Embryonic facial prominence (tissue), 1 donor: ENCODE results near the gene ZCCHC7.
"Not testable (repeated sequence)": the region's sequence is repeated elsewhere in the genome, so short reads cannot be mapped to it uniquely, and the experiment has no call there.

Experiments used
- DNase-seq: peaks from one replicate; pipeline ENCODE4 v3.0.0-alpha.2; 2016; ENCODE audit errors: extremely low spot score

The ZCCHC7 gene

DNA sequence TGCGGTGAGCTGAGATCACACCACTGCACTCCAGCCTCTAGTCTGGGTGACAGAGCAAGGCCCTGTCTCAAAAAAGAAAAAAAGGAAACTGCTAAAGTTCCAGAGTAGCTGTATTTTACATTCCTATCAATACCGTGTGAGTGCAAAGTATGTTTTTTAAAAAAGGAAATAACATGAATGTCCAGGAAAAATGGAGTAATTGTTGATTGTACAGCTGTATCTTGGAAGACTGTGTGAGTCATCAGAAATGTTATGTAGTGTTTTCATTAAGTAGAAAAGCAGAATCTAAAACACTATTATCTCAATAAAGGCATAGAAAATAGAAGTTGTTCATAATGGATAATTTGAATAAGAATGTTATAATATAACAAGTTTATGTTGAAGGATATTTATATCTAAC lies 53.9 kb downstream of the ZCCHC7 start:
- no peak for DNase-seq

DNA sequence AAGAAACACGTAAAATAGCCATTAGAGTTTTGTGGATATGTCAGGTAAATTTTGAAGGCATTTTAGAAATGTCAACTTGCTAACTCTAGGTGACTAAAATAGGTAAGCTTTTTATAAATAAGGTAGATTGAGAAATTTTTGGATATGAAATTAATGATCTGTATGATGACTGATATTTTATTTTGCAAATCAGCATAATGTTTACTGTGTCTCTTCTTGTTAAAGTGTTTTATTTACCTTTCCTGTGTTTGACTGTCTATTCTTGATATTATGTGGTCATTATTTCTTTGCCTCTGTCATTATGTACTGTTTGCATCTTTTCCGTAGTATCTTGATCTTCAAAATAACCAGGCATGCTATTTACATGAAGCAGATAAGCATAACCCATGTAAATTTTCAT lies 58.4 kb downstream of the ZCCHC7 start:
- DNase-seq, result no peak

DNA sequence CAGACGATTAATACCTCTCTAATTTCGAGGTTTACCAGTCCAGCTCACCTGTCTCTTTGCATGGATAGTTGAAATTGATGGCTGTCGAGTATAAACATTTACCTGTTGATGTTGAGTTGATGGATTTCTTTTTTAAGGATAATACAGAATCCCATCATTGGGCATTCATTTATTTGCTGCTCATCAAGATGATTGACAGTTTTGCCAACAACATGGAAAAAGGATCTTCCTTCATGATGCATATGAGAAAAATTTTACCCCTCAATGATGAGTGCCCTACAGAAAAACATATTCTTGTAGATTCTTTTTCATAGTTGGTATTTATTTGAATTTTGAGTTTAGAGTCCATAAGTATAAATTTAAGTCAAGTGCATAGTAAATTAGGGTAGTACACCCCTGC lies 59.2 kb downstream of the ZCCHC7 start:
- no peak for DNase-seq

DNA sequence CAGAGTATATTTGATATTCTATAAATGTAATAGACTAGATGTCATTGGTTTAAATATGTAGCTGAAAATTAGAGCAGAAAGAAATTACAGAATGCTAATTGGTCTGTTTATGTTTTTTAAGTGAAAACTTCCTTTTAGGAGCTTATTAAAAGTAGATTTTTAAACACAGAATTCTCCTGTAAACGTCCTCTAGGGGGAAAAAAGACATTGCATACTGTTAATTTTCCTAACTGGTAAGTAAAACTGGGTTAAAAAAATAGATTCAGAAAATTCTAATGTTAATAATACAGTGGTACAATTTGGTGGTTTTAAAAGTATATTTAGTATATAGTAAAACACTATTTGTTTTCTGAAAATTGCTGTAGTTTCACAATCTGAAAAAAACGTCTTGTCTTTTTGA lies 59.8 kb downstream of the ZCCHC7 start:
- no peak for DNase-seq

DNA sequence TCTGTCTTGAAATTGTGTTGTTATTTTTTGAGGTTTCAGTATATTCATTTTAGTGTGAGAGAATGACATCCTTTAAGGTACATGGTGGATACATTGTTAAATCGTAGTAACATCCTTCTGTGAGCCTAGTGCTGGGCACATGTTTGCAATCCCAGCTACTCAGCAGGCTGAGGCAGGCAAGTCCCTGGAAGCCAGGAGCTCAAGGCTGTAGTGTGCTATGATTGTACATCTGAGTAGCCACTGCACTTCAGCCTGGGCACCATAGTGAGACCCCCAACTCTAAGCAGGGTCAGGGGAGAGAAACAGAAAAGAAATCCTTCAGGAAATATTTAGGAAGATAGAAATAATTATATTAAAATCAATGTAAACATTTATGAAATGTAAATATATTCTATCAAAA lies 62.3 kb downstream of the ZCCHC7 start:
- DNase-seq, result no peak

DNA sequence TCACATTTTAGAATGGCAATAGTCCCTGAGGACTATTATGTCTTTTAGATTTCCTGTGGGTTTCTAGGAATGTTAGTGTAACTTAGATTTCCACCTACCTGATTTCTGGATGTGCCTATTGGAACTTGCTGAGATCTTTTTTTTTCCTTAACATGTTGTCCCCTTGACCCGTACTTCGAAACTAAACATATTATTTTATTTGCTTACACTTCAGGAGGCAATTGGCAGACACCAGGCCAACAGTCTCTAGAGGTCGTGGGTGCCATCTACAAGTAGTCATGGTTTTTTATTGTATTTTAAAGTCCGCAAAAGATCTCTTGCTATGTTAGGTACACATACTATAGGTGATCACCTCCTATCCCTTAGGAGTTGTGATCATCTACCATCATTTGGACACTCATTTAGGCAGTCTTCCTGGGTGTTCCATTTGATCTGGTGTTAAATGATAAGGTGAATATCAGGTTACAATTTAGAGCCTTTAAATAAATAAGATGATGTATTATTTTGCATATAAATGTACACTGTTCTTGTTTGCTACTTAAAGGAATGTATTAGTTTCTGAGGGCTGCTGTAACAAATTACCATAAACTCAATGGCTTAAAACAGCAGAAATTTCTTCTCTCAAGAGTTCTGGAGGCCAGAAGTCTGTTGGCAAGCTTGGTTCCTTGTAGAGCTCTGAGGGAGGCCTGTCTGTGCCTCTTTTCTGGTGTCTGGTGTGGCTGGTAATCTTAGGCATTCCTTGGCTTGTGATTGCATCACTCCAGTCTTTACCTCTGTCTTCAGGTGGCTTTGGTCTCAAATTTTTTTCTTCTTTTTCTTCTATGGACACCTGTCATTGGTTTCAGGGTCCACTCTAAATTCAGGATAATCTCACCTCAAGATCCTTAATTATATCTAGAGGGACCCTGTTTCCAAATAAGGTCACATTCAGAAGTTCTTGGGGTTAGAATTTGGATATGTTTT lies 64.8 kb downstream of the ZCCHC7 start:
- DNase-seq, result no peak

DNA sequence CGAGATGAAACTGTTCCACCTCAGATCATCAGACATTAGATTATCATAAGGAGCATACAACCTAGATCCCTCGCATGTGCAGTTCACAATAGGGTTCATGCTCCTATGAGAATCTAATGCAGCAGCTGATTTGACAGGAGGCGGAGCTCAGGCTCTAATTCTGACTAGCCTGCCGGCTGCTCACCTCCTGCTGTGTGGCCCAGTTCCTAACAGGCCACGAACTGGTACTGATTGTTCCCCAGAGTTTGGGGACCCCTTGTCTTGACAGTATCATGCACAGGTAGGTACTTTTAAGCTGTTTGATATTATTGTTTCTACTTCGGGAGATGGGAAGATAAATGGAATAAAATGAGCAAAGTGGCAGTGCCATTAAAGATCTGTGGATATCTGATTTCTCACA lies 66.9 kb downstream of the ZCCHC7 start:
- no peak for DNase-seq

DNA sequence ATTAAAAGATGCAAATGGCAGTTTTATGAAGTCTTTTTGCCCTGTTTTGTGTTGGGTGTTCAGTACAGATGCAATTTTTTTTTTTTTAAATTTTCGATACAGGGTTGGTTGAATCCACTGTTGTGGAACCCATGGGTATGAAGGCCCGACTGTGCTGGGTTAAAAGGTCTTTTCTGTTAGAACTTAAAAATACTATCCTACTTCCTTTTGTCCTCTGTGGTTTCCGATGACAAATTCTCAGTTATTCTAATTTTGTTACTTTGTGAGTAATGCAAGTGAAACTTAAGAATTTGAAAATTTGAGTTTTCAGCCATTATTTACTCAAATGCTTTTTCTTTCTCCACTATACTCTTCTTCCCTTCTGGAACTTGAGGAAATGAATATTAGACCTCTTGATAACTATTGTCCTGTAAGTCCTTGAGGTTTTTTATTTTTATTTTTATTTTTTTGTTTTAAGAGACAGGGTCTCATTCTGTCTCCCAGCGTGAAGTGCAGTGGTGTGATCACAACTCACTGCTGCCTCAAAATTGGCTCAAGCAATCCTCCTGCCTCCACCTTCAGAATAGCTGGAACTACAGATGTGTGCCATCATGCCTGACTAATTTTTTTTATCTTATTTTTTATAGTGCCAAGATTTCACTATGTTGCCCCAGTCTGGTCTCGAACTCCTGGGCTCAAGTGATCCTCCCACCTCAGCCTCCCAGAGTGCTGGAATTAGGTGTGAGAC lies 67.5 kb downstream of the ZCCHC7 start:
- DNase-seq, result no peak

DNA sequence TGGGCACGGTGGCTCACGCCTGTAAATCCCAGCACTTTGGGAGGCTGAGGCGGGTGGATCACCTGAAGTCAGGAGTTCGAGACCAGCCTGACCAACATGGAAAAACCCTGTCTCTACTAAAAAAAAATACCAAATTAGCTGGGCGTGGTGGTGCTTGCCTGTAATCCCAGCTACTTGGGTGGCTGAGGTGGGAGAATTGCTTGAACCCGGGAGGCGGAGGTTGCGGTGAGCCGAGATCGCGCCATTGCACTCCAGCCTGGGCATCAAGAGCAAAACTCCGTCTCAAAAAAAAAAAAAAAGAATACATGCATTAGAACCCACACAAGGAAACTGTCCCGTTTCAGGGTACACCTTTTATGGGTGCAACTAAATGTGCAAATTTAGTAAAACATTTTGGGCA lies 70.4 kb downstream of the ZCCHC7 start:
- not testable (repeated sequence) for DNase-seq

DNA sequence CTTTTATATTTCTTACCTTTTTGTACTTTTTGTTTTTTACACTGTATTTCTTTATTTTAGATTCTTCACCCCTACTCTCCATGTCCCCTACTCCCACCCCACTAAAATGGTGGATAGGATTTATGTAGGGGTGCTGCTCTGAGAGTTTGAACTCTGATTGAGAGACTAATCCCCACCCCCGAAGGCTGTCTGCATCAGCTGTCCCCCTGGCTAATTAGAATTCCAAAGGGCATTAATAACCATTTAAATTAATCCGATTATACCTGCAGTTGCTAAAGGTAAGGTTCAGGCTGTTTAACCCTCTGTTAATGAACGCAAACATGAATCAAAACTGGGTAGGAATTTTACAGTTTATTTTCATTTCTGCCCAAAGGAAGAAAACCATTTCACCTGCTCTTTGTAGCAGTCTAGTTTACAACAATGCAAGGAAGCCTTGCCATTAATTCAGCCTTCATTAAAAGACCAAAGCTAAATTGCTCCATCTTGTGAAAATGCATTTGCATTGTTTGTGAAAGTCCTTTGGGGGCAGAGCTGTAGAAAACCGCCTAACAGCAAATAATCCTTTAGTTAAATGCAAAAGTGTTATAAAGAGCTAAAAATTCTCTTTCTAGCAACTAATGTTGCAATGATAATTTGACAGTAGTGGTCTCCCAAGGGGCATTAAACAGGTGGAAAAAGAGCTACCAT lies 71.2 kb downstream of the ZCCHC7 start:
- DNase-seq, result no peak

DNA sequence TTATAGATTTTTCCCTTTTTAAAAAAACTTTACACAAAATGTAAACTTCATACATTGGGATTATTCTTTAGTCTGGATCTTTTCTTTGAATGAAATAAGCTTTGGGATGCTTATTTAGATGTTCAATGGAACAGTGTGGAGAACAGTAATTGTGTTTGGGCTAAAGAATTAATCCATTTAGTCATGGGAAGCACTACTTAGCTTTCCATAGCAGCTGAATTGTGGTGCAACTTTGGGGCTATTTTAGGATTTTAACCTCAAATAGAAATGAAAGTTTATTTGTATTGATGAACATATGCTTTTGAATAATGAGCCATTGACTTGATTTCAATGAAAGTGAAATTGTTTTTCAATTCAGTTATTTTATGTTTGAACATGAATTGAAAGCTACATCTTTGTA lies 72.4 kb downstream of the ZCCHC7 start:
- DNase-seq, result no peak

DNA sequence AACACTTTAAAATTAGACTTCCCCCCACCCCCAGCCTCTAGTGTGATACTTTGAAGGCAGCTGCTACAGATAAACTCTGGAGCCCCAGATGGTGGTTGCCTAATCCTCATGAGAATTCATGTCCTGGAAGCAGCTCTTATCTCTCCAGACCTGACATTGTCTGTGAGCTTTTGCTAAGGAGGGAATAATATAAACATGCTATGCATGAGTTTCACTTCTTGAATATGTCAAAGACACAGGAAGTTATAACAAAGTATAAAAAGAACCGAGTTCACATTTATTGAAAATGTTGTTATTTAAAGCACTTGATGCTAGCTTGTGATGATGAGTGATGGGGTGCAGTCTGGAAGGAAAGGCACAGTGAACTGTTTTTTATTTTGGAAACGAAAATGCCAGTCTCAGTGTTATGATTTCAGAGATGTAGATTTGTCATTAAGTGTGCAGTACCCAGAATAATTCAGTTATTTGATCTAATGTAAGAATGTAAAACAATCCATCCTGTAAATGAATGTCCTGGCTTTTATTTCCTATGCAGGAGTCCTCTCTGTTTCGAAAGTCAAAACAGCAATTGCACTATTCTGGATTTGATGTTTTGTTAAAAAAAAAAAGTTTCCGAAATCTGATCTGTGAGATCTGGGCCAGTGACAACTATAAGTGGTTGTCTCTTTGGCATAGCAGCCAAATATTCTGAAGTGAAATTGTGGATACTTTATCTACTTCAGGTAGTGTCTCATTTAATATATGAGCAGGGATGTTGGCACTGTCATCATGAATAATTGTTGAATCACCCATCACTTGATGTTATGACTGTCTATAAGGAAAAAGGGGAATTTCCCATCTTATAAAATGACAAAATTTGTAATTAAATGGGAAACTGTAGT lies 77.0 kb downstream of the ZCCHC7 start:
- no peak for DNase-seq

DNA sequence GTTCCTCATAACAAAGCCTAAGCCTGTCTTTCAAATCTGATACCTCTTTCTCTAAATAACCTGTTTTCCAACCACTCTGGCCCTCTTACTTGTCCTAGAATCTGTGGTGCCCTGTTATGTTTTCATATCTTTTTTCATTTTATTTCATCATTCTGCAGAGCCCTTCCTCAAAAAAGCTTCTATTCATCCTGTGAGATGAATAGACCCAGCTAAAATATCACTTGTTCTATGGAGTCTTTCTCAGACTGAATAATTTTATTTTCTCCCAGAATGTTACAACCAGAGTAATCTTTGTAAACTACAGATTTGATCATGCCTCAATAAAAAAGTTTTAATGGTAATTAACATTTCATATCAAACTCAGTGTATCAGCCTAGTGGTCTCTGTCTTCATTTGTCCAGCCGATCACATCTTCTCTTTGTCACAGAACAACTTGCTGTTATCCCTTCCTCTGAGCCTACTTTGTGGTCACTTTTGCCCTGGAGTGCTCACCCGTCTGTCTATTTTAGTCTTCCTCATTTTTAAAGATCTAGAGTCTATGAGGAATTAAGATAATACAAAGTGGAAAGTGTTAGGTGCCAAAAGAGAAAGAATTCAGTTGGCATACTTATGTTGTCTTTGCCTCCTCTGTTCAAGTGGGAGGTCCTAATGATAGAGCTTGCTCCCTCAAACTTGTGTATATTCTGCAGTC lies 77.8 kb downstream of the ZCCHC7 start:
- no peak for DNase-seq

DNA sequence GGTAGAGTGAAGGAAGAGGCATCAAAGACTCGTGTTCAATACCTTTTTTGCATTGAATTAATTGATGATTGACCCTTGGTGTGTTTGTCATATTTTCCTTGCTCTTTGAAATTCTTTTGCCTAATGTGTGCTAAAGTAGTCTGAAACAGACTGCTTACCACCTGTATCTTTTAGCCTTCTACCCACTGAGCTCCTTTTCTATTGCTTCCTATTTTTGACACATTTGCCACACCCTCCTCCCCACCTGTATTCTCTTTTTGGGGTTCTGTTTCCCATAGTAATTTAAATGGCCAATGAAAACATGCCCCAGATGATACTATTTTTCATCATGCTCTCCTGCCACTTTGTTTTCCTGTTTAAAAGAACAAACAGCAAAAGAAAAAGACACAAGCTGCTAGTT lies 78.5 kb downstream of the ZCCHC7 start:
- DNase-seq, result no peak

DNA sequence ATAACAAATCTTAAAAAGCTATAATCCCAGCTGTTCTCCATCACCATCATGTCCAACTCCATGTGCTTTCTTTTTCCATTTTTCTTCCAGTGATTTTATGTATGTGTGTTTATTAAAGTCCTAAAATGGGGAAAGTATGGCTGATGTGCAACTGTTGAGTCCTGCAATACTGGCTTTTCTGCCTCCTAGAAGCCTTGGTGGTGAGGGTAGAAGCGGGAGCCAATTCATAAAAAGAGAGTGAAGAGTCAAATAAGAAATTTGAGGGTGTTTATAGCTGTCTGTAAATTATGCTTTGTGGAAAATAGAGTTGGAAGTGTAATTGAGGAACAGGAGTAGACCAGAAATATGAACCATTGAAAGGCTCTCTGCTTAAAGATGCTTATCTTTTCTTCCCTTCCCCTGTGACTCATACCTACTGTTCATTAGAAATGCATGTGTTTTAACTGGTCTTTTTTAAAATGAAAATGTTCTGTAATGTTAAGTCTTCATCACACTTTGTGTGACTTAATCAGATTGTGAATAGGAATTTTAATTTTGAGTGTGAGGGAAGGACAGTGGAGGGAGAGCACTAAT lies 80.1 kb downstream of the ZCCHC7 start:
- DNase-seq, result no peak

DNA sequence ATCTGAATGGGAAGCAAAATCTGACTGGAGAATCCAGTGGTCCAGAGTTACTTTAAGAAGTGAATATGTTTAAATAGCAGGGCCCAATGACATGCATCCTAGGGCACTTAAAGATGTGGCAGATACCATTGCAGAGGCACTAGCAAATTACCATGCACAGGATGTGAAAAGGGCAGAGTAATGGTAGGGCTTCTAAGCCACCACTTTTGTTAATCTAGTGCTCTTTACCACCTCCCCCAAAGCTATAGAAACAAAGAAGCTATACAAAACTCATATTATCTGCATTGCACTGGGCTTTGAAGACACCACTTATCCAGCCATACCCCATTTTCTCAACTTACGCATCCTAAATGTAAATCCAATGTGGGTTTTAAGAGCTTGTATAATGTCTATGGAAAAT lies 81.2 kb downstream of the ZCCHC7 start:
- no peak for DNase-seq

DNA sequence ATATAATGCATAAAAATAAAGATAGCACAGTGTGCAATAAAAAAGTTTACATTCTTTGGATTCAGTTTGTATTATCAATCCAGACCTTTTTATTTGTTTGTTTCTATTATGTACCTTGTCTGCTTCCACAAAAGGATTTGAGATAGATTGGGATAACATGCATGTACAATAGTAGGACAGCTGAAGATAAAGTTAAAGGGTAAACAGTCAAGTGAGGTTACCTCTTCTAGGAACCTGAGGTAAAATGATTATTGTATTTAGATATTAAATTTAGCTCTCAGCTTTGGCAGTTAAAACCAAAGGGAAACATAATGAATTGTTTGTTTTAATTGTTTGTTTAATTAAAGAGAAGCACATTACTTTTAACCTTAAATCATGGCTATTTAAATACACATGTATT lies 81.7 kb downstream of the ZCCHC7 start:
- DNase-seq, result no peak

DNA sequence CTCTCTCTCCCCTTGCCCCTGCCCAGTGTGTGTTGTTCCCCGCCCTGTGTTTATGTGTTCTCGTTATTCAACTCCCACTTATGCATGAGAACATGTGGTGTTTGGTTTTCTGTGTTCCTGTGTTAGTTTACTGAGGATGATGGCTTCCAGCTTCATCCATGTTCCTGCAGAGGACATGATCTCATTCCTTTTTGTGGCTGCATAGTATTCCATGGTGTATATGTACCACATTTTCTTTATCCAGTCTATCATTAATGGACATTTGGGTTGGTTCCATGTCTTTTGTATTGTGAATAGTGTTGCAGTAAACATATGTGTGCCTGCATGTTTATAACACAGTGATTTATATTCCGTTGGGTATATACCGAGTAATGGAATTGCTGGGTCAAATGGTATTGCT lies 83.1 kb downstream of the ZCCHC7 start:
- not testable (repeated sequence) for DNase-seq

DNA sequence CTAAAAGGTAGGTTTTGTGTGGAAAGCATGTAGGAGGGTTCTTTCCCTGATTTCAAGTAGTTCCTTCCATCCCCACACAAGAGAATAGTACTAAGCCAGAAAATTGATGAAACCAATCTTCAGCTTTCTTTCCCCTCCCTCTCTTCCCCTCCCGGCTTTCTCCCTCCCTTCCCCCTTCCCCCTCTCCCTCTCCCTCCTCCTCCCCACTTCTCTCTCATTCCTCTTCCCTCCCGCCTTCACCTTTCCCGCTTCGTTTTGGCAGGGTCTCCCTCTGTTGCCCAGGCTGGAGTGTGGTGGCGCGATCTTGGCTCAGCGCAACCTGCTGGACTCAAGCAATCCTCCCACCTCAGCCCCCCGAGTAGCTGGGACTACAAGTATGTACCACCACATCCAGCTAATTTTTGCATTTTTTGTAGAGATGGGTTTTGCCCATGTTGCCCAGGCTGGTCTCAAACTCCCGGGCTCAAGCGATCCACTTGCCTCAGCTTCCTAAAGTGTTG lies 85.8 kb downstream of the ZCCHC7 start:
- DNase-seq, result no peak
